Activated CD4-positive, alpha-beta T cell treated with anti-CD3 and anti-CD28 coated beads for 24 hours (primary cell): ENCODE data around the gene FARS2.

Experiments
- DNase-seq, 2 donors: peaks; one replicate each; pipeline ENCODE4 v3.0.0-alpha.2; 2020; ENCODE audit warnings: low read depth in 2 of 2

Gene FARS2

GRCh38 chr6:5325173-5325572 is 63.9 kb downstream of the FARS2 start:
- no peak for DNase-seq

GRCh38 chr6:5326022-5326641 is 64.8 kb downstream of the FARS2 start:
- no peak for DNase-seq

DNA sequence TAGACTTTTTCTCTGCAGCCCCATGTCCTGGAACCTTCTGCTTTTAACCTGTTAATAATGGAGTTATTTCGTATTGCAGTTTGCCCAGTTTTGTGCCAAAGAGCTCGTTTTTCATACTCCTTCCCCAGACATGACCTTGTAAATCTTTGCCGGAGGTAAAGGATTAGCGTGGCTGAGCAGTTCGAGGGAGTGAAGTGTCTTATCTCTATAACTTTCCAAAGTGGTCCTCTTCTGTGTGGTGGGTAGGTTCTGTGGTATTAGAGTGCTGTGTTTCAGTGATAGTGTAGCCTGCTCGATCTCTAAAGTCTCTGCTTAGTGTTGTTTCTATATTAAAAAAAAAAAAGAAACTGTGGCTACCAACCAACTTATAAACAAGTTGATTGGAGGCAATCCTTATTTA is 67.5 kb downstream of the FARS2 start:
- no peak for DNase-seq

DNA sequence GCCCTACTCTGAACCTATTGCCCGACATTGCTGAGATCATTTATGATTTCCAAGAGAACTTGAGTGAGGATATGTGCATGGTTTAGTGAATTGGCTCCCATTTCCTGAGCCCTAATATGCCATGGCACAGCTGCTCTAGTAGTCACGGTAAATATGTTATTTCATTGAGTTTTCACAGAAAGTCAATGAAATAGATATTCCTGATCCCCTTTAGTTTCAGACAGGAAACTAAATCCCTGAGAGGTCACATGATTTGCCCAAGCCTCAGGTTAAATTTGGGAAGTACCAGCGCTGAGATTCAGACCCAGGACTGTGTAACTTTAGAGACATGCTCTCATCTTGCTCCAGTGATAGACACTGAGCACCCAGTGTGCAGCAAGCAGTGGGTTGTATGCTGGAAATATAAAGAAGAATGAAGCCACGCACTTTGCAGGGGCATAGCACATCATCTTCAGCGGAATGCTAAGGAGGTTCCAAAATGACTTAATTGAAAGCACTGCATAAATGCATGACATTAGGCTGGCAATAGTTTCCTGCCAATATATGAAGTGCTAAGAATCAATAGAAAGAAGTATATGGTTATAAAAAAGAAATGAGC is 70.6 kb downstream of the FARS2 start:
- DNase-seq: no peak

DNA sequence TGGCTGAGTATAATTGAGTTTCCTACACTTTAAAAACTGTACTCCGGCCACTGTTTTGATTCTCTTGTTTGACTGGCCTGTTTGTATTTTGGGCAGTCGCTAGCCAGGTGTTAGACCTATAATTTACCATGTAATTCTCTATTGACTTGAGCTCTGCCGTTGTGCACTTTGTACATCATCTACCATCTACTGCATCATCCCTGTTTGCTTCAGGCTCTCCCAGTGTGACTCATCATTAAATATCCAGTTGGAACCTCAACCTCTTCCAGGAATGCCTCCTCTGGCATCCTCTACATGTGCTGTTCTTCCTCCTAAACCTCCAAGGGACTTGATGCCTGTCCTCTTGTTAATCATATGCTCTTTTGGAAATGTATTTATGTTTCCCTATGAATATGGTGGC is 72.3 kb downstream of the FARS2 start:
- no peak for DNase-seq

- no peak for DNase-seq
These were observed 73.0 kb downstream of the FARS2 start for GRCh38 chr6:5334341-5334740.

GRCh38 chr6:5335020-5335419 is 73.7 kb downstream of the FARS2 start:
- no peak for DNase-seq

DNA sequence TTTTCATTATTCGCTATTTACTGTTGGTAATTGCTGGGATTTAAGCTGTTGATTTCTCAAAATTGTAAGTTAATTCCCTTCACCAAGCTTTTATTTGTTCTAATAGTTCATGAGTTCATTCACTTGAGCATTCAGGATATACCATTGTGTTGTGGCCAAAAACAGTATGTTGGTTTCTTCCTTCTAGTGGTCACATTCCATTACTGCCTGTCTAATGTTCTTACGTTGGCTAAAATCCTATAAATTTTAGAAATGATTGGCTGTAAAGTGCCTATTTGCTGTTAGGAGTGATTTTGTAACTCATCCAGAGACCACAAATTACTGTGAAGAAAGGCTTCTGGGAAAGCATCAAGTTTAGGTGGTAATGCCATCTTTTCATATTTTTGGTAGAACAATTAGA is 76.3 kb downstream of the FARS2 start:
- no peak for DNase-seq

- no peak for DNase-seq
These were observed 77.1 kb downstream of the FARS2 start for GRCh38 chr6:5338177-5338960.

- no peak for DNase-seq
These were observed 78.5 kb downstream of the FARS2 start for GRCh38 chr6:5339786-5340185.

- no peak for DNase-seq
These were observed 80.5 kb downstream of the FARS2 start for GRCh38 chr6:5341845-5342244.

DNA sequence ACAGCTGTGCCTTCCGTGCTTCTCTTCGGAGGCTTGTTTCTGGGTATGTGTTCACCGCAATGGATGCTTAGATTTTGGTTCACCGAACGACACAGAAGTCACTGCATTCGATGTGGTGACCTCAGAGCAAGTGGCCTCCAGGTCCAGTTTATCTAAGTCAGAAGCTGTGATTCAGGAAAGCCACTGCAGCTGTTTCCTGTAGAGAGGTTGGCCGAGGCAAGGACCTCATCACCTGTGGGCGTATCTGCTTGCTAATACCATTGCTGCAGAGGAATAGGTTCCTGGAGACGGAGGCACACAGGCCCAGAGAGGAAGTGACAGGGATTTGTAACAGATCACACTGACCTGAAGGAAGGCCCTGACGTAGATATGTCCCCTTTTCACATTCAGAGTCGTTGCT is 82.7 kb downstream of the FARS2 start:
- no peak for DNase-seq

- DNase-seq: no peak
These were observed 84.0 kb downstream of the FARS2 start for GRCh38 chr6:5345324-5345723.

DNA sequence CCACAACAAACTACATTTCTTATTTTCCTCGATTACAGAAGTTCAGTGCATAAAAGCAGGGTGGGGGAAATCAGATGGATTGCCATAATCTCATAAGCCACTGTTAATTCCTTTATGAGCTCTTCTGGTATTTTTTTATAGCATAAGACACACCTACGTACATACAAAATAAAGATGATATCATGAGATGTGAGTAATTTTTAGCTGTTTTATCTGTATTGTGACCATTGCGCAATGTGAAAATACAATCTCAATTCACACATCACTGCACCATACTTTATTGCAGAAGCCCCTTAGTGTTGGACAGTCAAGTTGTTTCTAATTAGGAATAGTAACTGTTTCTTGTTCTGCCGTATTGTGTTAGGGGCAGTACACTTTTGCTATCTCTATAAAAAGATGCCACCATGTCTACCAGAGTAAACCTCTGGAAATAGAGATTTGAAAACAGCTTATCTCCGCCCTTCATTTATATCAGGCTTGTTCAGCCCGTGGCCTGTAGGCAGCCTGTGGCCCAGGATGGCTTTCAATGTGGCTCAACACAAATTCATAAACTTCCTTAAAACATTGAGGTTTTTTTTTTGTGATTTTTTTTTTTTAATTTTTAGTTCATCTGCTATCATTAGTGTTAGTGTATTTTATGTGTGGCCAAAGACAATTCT is 90.4 kb downstream of the FARS2 start:
- DNase-seq: no peak

GRCh38 chr6:5353971-5354370 is 92.7 kb downstream of the FARS2 start:
- no peak for DNase-seq

DNA sequence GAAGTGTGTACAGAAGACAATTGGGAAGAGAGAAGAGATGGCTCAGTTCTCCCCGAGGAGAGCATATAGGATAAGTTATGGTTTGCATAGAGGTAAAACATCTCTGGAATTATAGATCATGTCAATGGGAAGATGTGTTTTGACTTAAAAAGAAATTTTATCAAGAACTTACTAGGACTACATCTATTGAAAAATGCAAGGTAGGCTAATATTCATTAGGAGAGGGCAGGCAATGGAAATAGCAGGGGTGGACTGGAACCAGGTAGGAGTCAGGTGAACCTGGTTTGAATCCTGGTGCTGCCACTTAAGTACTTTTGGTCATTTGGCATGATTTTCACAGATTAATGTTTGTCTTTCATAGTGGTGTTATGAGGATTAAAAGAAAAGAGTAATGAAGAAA is 96.2 kb downstream of the FARS2 start:
- DNase-seq: no peak

DNA sequence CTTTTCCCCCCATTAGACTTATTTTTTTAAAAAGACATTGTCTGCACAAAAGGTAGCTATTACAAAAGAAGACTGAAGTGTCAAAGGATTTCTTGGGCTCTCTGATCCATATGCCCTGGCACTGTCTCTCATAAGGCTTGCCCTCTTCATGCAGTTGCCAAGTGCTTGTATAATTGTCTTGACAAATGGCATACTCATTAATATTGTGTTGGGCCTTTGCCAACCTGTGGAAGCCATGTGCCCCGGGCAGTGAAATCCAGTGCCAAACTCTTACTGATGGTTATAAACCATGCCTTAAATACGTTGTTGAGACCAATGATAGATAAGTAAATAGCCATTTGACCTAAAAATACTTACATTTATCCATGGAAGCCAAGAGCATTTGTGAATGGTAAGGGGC is 98.1 kb downstream of the FARS2 start:
- no peak for DNase-seq

DNA sequence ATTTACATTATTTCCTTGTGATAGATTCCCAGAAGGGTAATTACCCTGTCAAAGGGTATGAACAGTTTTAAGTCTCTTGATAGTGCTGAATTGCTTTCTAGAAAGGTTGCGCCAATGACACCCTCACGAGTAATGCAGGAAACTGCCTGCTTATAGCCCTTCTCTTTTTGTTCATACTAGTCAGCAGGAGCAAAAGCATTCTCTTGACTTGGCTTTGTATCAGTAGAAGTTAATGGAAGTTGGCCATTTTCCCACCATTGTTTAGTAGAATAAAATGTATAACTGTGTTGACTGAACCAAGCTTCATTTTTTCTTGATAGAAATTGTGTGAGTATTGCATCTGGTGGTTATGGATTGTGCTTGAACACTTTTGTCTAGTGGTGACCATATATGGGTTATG is 100.1 kb downstream of the FARS2 start:
- no peak for DNase-seq

- no peak for DNase-seq
These were observed 104.3 kb downstream of the FARS2 start for GRCh38 chr6:5365436-5366195.

DNA sequence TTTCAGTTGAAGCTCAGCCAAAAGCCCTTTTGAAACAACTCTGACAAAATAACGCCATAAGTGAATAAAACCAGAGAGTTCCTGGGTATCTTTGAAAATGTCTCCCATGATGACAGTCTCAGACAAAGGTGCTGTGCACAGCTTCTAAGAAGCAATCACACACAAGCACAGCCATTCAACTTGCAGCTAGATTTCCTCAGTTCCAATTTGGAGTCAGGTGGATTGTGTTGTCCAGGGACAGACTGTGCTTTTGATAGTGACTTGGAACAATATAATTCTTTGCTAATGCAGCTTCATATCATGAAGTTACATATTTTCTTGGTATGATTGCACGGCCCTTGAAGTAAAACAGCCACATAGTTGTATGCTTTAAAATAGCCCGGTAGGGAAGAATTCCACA is 105.6 kb downstream of the FARS2 start:
- DNase-seq: no peak

GRCh38 chr6:5367510-5367909 is 106.2 kb downstream of the FARS2 start:
- no peak for DNase-seq

- DNase-seq: no peak
These were observed 112.1 kb downstream of the FARS2 start for GRCh38 chr6:5373430-5373829.
